Skin epidermis (tissue), 12 donors: ENCODE results near the gene MAT2A.
A peak's percentile ranks its signal among the peaks of the same experiment; 100 is the strongest.

ENCODE experiments used
- H3K27ac ChIP-seq, 21 experiments: fragments of 200-600 bp; sonication (generic) in 11 of 21; one replicate each; pipeline ENCODE4 v1.5.0; 2020; ENCODE audit warnings: mild to moderate bottlenecking in 3 of 21, inconsistent platforms in 2 of 21, moderate library complexity in 2 of 21
- H3K4me3 ChIP-seq, 7 experiments: fragments of 200-600 bp; sonication (generic) in 2 of 7; one replicate each; pipeline ENCODE4 v1.5.0; 2020; ENCODE audit warnings: inconsistent platforms in 2 of 7, mild to moderate bottlenecking in 2 of 7, moderate library complexity in 1 of 7

MAT2A gene

GRCh38 chr2:85538507-85539360 lies at the start of gene MAT2A:
Gene MAT2A (plus strand): TSS chr2:85539168. CDS start chr2:85539288, 120 bp downstream.
- Histone ChIP-seq H3K27ac (peak within 1 kb of the TSS; percentile 96 to 100 (median 99)), H3K4me3 (peak within 1 kb of the TSS; percentile 69 to 96 (median 86))

- Histone ChIP-seq H3K4me3 (no peak overlapping the region), H3K27ac (peak overlapping the region in 1 of 21 experiments; percentile 38)
These were observed 47.9 kb upstream of the MAT2A start for GRCh38 chr2:85490861-85491755.

- no peak overlapping the region for H3K27ac ChIP-seq
- no peak overlapping the region for H3K4me3 ChIP-seq
These were observed 42.5 kb upstream of the MAT2A start for GRCh38 chr2:85496436-85496835.

GRCh38 chr2:85497944-85498630 lies 40.9 kb upstream of the MAT2A start:
- Histone ChIP-seq H3K4me3 (no peak overlapping the region), H3K27ac (peak overlapping the region in 9 of 21 experiments; percentile 36 to 72 (median 52))

- Histone ChIP-seq H3K27ac (peak overlapping the region in 10 of 21 experiments; percentile 10 to 76 (median 56)), H3K4me3 (no peak overlapping the region)
These were observed 37.7 kb upstream of the MAT2A start for GRCh38 chr2:85501248-85501647.

GRCh38 chr2:85502720-85503119 lies 36.2 kb upstream of the MAT2A start:
- H3K27ac ChIP-seq: peak overlapping the region in 6 of 21 experiments; percentile 20 to 83 (median 44)
- H3K4me3 ChIP-seq: no peak overlapping the region

GRCh38 chr2:85503168-85503850 lies 35.7 kb upstream of the MAT2A start:
- Histone ChIP-seq H3K4me3 (no peak overlapping the region), H3K27ac (peak overlapping the region in 16 of 21 experiments; percentile 8 to 83 (median 46))

- peak overlapping the region in 19 of 21 experiments; percentile 8 to 83 (median 46) for H3K27ac ChIP-seq
These were observed 34.9 kb upstream of the MAT2A start for GRCh38 chr2:85503851-85504777.

GRCh38 chr2:85504778-85505261 lies 34.1 kb upstream of the MAT2A start:
- H3K27ac ChIP-seq: peak overlapping the region in 20 of 21 experiments; percentile 2 to 83 (median 47)
- H3K4me3 ChIP-seq: no peak overlapping the region

More at GRCh38 chr2:85503851-85504777, 34.9 kb upstream of the MAT2A start:
- no peak overlapping the region for H3K4me3 ChIP-seq

- peak overlapping the region in 17 of 21 experiments; percentile 2 to 83 (median 60) for H3K27ac ChIP-seq
- no peak overlapping the region for H3K4me3 ChIP-seq
These were observed 33.3 kb upstream of the MAT2A start for GRCh38 chr2:85505551-85506238.

- Histone ChIP-seq H3K4me3 (no peak overlapping the region), H3K27ac (peak overlapping the region in 13 of 21 experiments; percentile 8 to 83 (median 50))
These were observed 32.2 kb upstream of the MAT2A start for GRCh38 chr2:85506768-85507181.

- Histone ChIP-seq H3K4me3 (no peak overlapping the region), H3K27ac (peak overlapping the region in 8 of 21 experiments; percentile 5 to 65 (median 25))
These were observed 27.8 kb upstream of the MAT2A start for GRCh38 chr2:85511008-85511811.

- no peak overlapping the region for H3K27ac ChIP-seq
- H3K4me3 ChIP-seq: no peak overlapping the region
These were observed 24.6 kb upstream of the MAT2A start for GRCh38 chr2:85514323-85514722.

- Histone ChIP-seq H3K4me3 (no peak overlapping the region), H3K27ac (no peak overlapping the region)
These were observed 22.1 kb upstream of the MAT2A start for GRCh38 chr2:85516653-85517389.

- Histone ChIP-seq H3K27ac (no peak overlapping the region), H3K4me3 (no peak overlapping the region)
These were observed 16.8 kb upstream of the MAT2A start for GRCh38 chr2:85522090-85522647.
